Neuronal stem cell (in vitro differentiated cells): ENCODE results near the gene NLGN2.
"Not testable (repeated sequence)": the region's sequence is repeated elsewhere in the genome, so short reads cannot be mapped to it uniquely, and the experiment has no call there.

Source experiments
- DNase-seq: peaks from one replicate; pipeline ENCODE4 v3.0.0-alpha.2; 2013; ENCODE audit warnings: low spot score
- H2AFZ ChIP-seq: one replicate; pipeline ENCODE4 v1.6.1; 2013; ENCODE audit warnings: mild to moderate bottlenecking, low read length, inconsistent platforms
- H2AK5ac ChIP-seq: 2 replicates; pipeline ENCODE4 v1.6.1; 2013; ENCODE audit warnings: low read depth, mild to moderate bottlenecking, inconsistent platforms, low read length, moderate library complexity, mixed read lengths
- H2BK120ac ChIP-seq: 2 replicates; pipeline ENCODE4 v1.6.1; 2013; ENCODE audit warnings: low read depth, mild to moderate bottlenecking, inconsistent platforms, low read length, moderate library complexity, mixed read lengths
- H2BK12ac ChIP-seq: one replicate; pipeline ENCODE4 v1.6.1; 2013; ENCODE audit warnings: low read length, inconsistent platforms
- H2BK15ac ChIP-seq: 2 replicates; pipeline ENCODE4 v1.6.1; 2013; ENCODE audit warnings: mild to moderate bottlenecking, low read length, inconsistent platforms, mixed read lengths
- H2BK5ac ChIP-seq: one replicate; pipeline ENCODE4 v1.6.1; 2013; ENCODE audit warnings: inconsistent platforms, mild to moderate bottlenecking, low read length, moderate library complexity
- H3K14ac ChIP-seq: one replicate; pipeline ENCODE4 v1.6.1; 2013; ENCODE audit warnings: low read length, inconsistent platforms
- H3K18ac ChIP-seq: 2 replicates; pipeline ENCODE4 v1.6.1; 2013; ENCODE audit warnings: low read length, inconsistent platforms
- H3K23ac ChIP-seq: 2 replicates; pipeline ENCODE4 v1.6.1; 2013; ENCODE audit warnings: low read depth, mild to moderate bottlenecking, mixed read lengths, low read length, inconsistent platforms; ENCODE audit not compliant: poor library complexity
- H3K27ac ChIP-seq: replicated peaks from 3 replicates; pipeline ENCODE4 v1.5.1; 2013; ENCODE audit warnings: low read length, inconsistent platforms
- H3K27me3 ChIP-seq, 3 experiments: 2 replicates each; pipeline ENCODE4 v1.6.1; 2013; ENCODE audit warnings: low read length in 3 of 3, mild to moderate bottlenecking in 2 of 3, inconsistent platforms in 1 of 3, low read depth in 1 of 3, mixed read lengths in 1 of 3, moderate library complexity in 1 of 3; ENCODE audit not compliant: control insufficient read depth in 3 of 3, insufficient read depth in 3 of 3
- H3K36me3 ChIP-seq, 2 donors: replicated peaks in 1 of 2; 2 replicates each; pipeline ENCODE4 v1.6.1; 2013; ENCODE audit warnings: low read length in 2 of 2; ENCODE audit not compliant: control insufficient read depth in 2 of 2, insufficient read depth in 2 of 2
- H3K4ac ChIP-seq: 2 replicates; pipeline ENCODE4 v1.6.1; 2013; ENCODE audit warnings: inconsistent platforms, mild to moderate bottlenecking, low read length, moderate library complexity
- H3K4me1 ChIP-seq, 2 donors: 1 replicate in 1 of 2; 2 replicates in 1 of 2; pipeline ENCODE4 v1.6.1; 2013; ENCODE audit warnings: low read length in 2 of 2, low read depth in 1 of 2; ENCODE audit not compliant: control insufficient read depth in 2 of 2, insufficient read depth in 1 of 2
- H3K4me2 ChIP-seq: one replicate; pipeline ENCODE4 v1.6.1; 2013; ENCODE audit warnings: mild to moderate bottlenecking, low read length, inconsistent platforms; ENCODE audit not compliant: insufficient read depth, poor library complexity, severe bottlenecking
- H3K4me3 ChIP-seq, 2 donors: 2 replicates each; pipeline ENCODE4 v1.5.1; 2013; ENCODE audit warnings: low read length in 2 of 2, mild to moderate bottlenecking in 2 of 2, inconsistent platforms in 1 of 2, moderate library complexity in 1 of 2
- H3K79me1 ChIP-seq: one replicate; pipeline ENCODE4 v1.6.1; 2013; ENCODE audit warnings: low read depth, mild to moderate bottlenecking, inconsistent platforms, low read length, moderate library complexity
- H3K9ac ChIP-seq: one replicate; pipeline ENCODE4 v1.6.1; 2013; ENCODE audit warnings: mild to moderate bottlenecking, low read depth, low read length, inconsistent platforms; ENCODE audit not compliant: poor library complexity
- H3K9me3 ChIP-seq, 2 donors: replicated peaks in 1 of 2; 2 replicates each; pipeline versions ENCODE3 to v1.6.1; 2013; ENCODE audit warnings: low read length in 2 of 2, mild to moderate bottlenecking in 2 of 2, inconsistent platforms in 1 of 2, low read depth in 1 of 2, mixed read lengths in 1 of 2, moderate library complexity in 1 of 2; ENCODE audit not compliant: control insufficient read depth in 2 of 2, insufficient read depth in 1 of 2
- H4K8ac ChIP-seq: one replicate; pipeline ENCODE4 v1.6.1; 2013; ENCODE audit warnings: low read depth, mild to moderate bottlenecking, inconsistent platforms, low read length, moderate library complexity
- H4K91ac ChIP-seq: one replicate; pipeline ENCODE4 v1.6.1; 2013; ENCODE audit warnings: low read length, low read depth, mild to moderate bottlenecking, inconsistent platforms; ENCODE audit not compliant: poor library complexity
- WGBS, 2 donors: extraction: QIAGEN DNeasy Blood & Tissue Kit; methylation state at CpG; one replicate each; pipeline ENCODE4 v1.1.7; 2013; ENCODE audit warnings: missing lambda C conversion rate in 2 of 2, mixed read lengths in 1 of 2; ENCODE audit not compliant: insufficient read length in 2 of 2, insufficient replicate concordance in 1 of 2; ENCODE audit errors: extremely low coverage in 2 of 2; 5-methylcytosine and 5-hydroxymethylcytosine counted together

The NLGN2 gene

DNA sequence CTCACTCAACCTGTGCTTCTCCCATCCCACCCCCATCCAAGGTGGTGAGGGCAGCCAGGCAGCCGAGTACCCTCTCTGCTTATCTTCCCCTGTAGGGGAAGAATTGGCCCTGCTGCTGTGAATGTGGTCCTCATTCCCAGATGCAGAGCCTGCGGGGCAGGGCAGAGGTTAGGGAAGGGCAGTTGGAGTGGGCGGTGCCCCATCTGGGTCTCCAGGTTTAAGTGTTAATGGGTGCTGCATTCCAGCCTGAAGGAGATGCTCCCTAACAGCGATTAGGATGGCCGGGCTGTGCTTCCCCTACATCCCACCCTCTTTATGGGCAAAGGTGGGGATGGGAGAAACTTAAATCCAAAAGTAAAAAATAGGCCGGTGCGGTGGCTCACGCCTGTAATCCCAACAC is 40.6 kb upstream of the NLGN2 start:
- Histone ChIP-seq H3K4me1 (peaks cover 0 to 2% of the 10 kb centered on the region in 2 donors), H3K27me3 (peaks cover 0 to 17% (median 0%) of the 10 kb centered on the region in 3 experiments), H3K4me3 (peak overlapping the region in 1 of 2 donors; percentile 28), H4K8ac (peak overlapping the region; percentile 43), H3K4me2 (no peak overlapping the region), H3K9me3 (no peaks in the 10 kb centered on the region), H4K91ac (no peak overlapping the region), H3K36me3 (no peaks in the 10 kb centered on the region), H2AK5ac (peak overlapping the region; percentile 63), H2BK12ac (no peak overlapping the region), H2BK120ac (no peak overlapping the region), H3K14ac (no peak overlapping the region), H3K27ac (no peak overlapping the region), H3K79me1 (no peaks in the 10 kb centered on the region), H2BK15ac (peak overlapping the region; percentile 58), H2AFZ (peak overlapping the region; percentile 22), H2BK5ac (peak overlapping the region; percentile 24), H3K18ac (no peak overlapping the region), H3K9ac (no peak overlapping the region), H3K23ac (no peak overlapping the region), H3K4ac (no peak overlapping the region)
- WGBS, 2 donors, result no CpG with 5 or more reads among the region's 8 CpGs
- no peak for DNase-seq

GRCh38 chr17:7367918-7368598 is 39.6 kb upstream of the NLGN2 start:
- H2BK15ac ChIP-seq, result no peak overlapping the region
- no peak overlapping the region for H3K4ac ChIP-seq
- no peak overlapping the region for H3K23ac ChIP-seq
- peaks cover 0 to 2% of the 10 kb centered on the region in 2 donors for H3K4me1 ChIP-seq
- no peaks in the 10 kb centered on the region for H3K9me3 ChIP-seq
- H3K4me2 ChIP-seq, result no peak overlapping the region
- no peak overlapping the region for H2BK120ac ChIP-seq
- H2AFZ ChIP-seq, result no peak overlapping the region
- no CpG with 5 or more reads among the region's 13 CpGs for WGBS, 2 donors
- no peaks in the 10 kb centered on the region for H3K36me3 ChIP-seq
- no peak overlapping the region for H2BK12ac ChIP-seq
- peaks cover 0 to 17% (median 0%) of the 10 kb centered on the region in 3 experiments for H3K27me3 ChIP-seq
- no peak overlapping the region for H3K9ac ChIP-seq
- H2AK5ac ChIP-seq, result no peak overlapping the region
- no peak overlapping the region for H4K8ac ChIP-seq
- H3K79me1 ChIP-seq, result no peaks in the 10 kb centered on the region
- H3K14ac ChIP-seq, result no peak overlapping the region
- no peak overlapping the region for H3K4me3 ChIP-seq
- no peak overlapping the region for H3K18ac ChIP-seq
- no peak overlapping the region for H2BK5ac ChIP-seq
- DNase-seq, result no peak
- no peak overlapping the region for H4K91ac ChIP-seq
- no peak overlapping the region for H3K27ac ChIP-seq

DNA sequence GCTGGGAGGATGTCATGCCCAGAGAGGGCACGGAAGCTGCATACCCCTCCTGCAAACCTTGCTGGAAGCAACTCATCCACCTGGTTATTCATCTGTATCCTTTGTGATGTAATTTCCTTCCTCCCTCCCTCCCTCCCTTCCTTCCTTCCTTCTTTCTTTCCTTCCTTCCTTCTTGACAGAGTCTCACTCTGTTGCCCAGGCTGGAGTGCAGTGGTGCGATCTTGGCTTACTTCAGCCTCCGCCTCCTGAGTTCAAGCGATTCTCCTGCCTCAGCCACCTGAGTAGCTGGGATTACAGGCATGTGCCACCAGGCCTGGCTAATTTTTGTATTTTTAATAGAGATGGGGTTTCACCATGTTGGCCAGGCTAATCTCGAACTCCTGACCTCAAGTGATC is 39.0 kb upstream of the NLGN2 start:
- DNase-seq, H3K23ac ChIP-seq: not testable (repeated sequence)

DNA sequence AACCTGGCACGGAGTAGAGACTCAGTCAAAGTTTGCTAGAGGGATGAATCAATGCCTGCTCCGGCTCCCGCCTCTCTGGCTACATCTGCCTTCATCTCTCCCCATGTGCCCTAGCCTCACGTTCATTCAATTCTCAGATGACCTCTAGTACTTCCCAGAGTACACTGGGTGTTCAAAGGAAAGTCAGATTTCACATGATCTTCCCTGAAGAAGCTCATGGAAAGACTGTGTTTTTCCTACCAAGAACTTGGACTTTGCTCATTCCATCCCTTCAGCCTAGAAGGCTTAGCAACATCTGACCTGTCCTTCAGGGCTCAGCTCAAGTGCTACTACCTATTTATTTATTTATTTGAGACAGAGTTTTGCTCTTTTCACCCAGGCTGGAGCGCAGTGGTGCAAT is 37.8 kb upstream of the NLGN2 start:
- no peak for DNase-seq
- Histone ChIP-seq H2BK12ac (no peak overlapping the region), H3K27me3 (peaks cover 0 to 17% (median 0%) of the 10 kb centered on the region in 3 experiments), H3K36me3 (no peaks in the 10 kb centered on the region), H3K9me3 (no peaks in the 10 kb centered on the region), H3K18ac (no peak overlapping the region), H3K14ac (no peak overlapping the region), H3K4me2 (no peak overlapping the region), H2BK120ac (no peak overlapping the region), H3K9ac (no peak overlapping the region), H3K4me1 (peaks cover 0 to 2% of the 10 kb centered on the region in 2 donors), H3K27ac (no peak overlapping the region), H3K23ac (no peak overlapping the region), H2AK5ac (peak overlapping the region; percentile 94), H2AFZ (peak overlapping the region; percentile 16), H3K4ac (no peak overlapping the region), H3K79me1 (no peaks in the 10 kb centered on the region), H2BK15ac (no peak overlapping the region), H4K8ac (no peak overlapping the region), H4K91ac (no peak overlapping the region), H3K4me3 (no peak overlapping the region), H2BK5ac (no peak overlapping the region)
- no CpG with 5 or more reads among the region's 5 CpGs for WGBS, 2 donors

More for the DNA sequence above, 39.0 kb upstream of the NLGN2 start:
- H2BK12ac ChIP-seq, H3K36me3 ChIP-seq, H2AK5ac ChIP-seq, H3K79me1 ChIP-seq, H2BK120ac ChIP-seq, H3K4me3 ChIP-seq, H2AFZ ChIP-seq, H3K9me3 ChIP-seq, H4K91ac ChIP-seq, H2BK5ac ChIP-seq, H4K8ac ChIP-seq, H3K14ac ChIP-seq, H2BK15ac ChIP-seq, H3K4ac ChIP-seq, H3K4me2 ChIP-seq, H3K18ac ChIP-seq, H3K4me1 ChIP-seq, H3K27ac ChIP-seq, H3K9ac ChIP-seq: not testable (repeated sequence)
- no CpG with 5 or more reads among the region's 5 CpGs for WGBS, 2 donors
- H3K27me3 ChIP-seq, result peaks cover 0 to 17% (median 0%) of the 10 kb centered on the region in 3 experiments
